ENCODE measurements around the gene SBNO1.
"Not testable (repeated sequence)": the region's sequence is repeated elsewhere in the genome, so short reads cannot be mapped to it uniquely, and the experiment has no call there.

Gene SBNO1

DNA sequence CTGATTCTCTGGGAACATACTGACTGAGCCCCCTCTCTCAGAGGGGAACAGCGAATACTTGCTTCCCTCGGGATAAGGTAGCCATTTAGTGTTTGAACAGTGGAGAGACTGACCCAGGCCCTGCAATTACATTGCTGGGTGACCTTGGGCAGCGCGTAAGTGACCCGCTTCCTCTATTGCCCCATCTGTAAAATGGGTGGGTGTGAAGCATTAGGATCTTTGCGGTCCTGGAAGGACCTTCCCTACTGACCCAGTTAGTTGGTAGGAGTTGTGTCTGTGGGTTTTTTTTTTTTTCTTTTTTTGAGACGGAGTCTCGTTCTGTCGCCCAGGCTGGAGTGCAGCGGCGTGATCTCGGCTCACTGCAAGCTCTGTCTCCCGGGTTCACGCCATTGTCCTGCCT, 18.0 kb upstream of the SBNO1 start:
- Histone ChIP-seq H3K4me3 (ENCODE audit: control insufficient read depth in 1 of 7, extremely low read depth in 1 of 7, insufficient read depth in 4 of 7, low read depth in 2 of 7, low read length in 6 of 7) (no peak overlapping the region), H3K36me3 (ENCODE audit: control insufficient read depth in 4 of 4, insufficient read depth in 4 of 4, low read length in 3 of 4) (no peaks in the 10 kb centered on the region), H3K27ac (ENCODE audit: insufficient read depth in 1 of 2, low read depth in 1 of 2, low read length in 2 of 2, poor library complexity in 1 of 2, severe bottlenecking in 2 of 2) (no peak overlapping the region), H3K27me3 (replicated peaks in 2 of 5; ENCODE audit: control insufficient read depth in 4 of 5, insufficient read depth in 5 of 5, low read length in 4 of 5) (no peaks in the 10 kb centered on the region), H3K4me1 (ENCODE audit: control extremely low read depth in 1 of 4, control insufficient read depth in 4 of 4, insufficient read depth in 4 of 4, low read length in 3 of 4) (peaks cover 0 to 28% (median 18%) of the 10 kb centered on the region in 4 experiments), H3K9me3 (ENCODE audit: control extremely low read depth in 1 of 5, control insufficient read depth in 4 of 5, insufficient read depth in 2 of 5, low read depth in 1 of 5, low read length in 4 of 5) (no peaks in the 10 kb centered on the region)
- no peak for DNase-seq
- ChIA-PET CTCF (interaction anchor here (1.1 kb wide), 1 partner anchor 18 kb away, joined by 4 read pairs; the partner anchor contains the start of gene SBNO1), POLR2A (no interaction called here)
- 100% methylated on average over 5 of the region's 14 CpGs for WGBS (ENCODE audit: insufficient coverage)

DNA sequence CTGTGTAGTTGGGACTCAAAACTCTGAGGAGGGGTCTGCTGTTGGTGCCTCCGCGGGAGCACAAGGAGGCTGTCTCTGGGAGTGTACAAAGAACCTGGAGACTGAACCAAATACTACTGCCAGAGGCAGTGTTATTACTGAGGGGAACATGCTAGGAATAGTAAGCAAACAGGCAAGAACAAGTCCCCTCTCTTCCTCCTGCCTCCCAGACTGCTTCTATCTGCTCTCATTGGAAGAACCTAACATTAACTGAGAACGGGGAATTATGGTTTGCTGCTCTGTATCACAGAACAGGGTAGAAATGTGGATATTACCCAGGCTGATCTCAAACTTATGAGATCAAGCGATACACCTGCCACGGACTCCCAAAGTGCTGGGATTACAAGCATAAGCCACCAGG, 14.7 kb upstream of the SBNO1 start:
- Histone ChIP-seq H3K4me1 (ENCODE audit: control extremely low read depth in 1 of 4, control insufficient read depth in 4 of 4, insufficient read depth in 4 of 4, low read length in 3 of 4) (peaks cover 0 to 7% (median 5%) of the 10 kb centered on the region in 4 experiments), H3K36me3 (ENCODE audit: control insufficient read depth in 4 of 4, insufficient read depth in 4 of 4, low read length in 3 of 4) (no peaks in the 10 kb centered on the region), H3K9me3 (ENCODE audit: control extremely low read depth in 1 of 5, control insufficient read depth in 4 of 5, insufficient read depth in 2 of 5, low read depth in 1 of 5, low read length in 4 of 5) (no peaks in the 10 kb centered on the region), H3K27ac (ENCODE audit: insufficient read depth in 1 of 2, low read depth in 1 of 2, low read length in 2 of 2, poor library complexity in 1 of 2, severe bottlenecking in 2 of 2) (no peak overlapping the region), H3K4me3 (ENCODE audit: control insufficient read depth in 1 of 7, extremely low read depth in 1 of 7, insufficient read depth in 4 of 7, low read depth in 2 of 7, low read length in 6 of 7) (no peak overlapping the region), H3K27me3 (replicated peaks in 2 of 5; ENCODE audit: control insufficient read depth in 4 of 5, insufficient read depth in 5 of 5, low read length in 4 of 5) (no peaks in the 10 kb centered on the region)
- CTCF ChIA-PET, result interaction anchor here (0.6 kb wide), 1 partner anchor 26 kb away, joined by 3 read pairs; no protein-coding TSS in a partner anchor
- WGBS (ENCODE audit: insufficient coverage), result 100% methylated on average over 3 of the region's 5 CpGs
- POLR2A ChIA-PET, result no interaction called here
- DNase-seq, result no peak

DNA sequence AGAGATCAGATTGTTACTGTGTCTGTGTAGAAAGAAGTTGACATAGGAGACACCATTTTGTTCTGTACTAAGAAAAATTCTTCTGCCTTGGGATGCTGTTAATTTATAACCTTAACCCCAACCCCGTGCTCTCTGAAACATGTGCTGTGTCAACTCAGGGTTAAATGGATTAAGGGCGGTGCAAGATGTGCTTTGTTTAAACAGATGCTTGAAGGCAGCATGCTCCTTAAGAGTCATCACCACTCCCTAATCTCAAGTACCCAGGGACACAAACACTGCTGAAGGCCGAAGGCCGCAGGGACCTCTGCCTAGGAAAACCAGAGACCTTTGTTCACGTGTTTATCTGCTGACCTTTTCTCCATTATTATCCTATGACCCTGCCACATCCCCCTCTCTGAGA, 7.8 kb upstream of the SBNO1 start:
- H3K9me3 ChIP-seq (ENCODE audit: control extremely low read depth in 1 of 5, control insufficient read depth in 4 of 5, insufficient read depth in 2 of 5, low read depth in 1 of 5, low read length in 4 of 5); DNase-seq; H3K36me3 ChIP-seq (ENCODE audit: control insufficient read depth in 4 of 4, insufficient read depth in 4 of 4, low read length in 3 of 4); CTCF ChIA-PET; H3K4me1 ChIP-seq (ENCODE audit: control extremely low read depth in 1 of 4, control insufficient read depth in 4 of 4, insufficient read depth in 4 of 4, low read length in 3 of 4); H3K27ac ChIP-seq (ENCODE audit: insufficient read depth in 1 of 2, low read depth in 1 of 2, low read length in 2 of 2, poor library complexity in 1 of 2, severe bottlenecking in 2 of 2); H3K27me3 ChIP-seq (replicated peaks in 2 of 5; ENCODE audit: control insufficient read depth in 4 of 5, insufficient read depth in 5 of 5, low read length in 4 of 5); H3K4me3 ChIP-seq (ENCODE audit: control insufficient read depth in 1 of 7, extremely low read depth in 1 of 7, insufficient read depth in 4 of 7, low read depth in 2 of 7, low read length in 6 of 7): not testable (repeated sequence)
- POLR2A ChIA-PET, result interaction anchor here (0.6 kb wide), 1 partner anchor 888 kb away, joined by 3 read pairs; no protein-coding TSS in a partner anchor
- no CpG with 5 or more reads among the region's 5 CpGs for WGBS (ENCODE audit: insufficient coverage)

DNA sequence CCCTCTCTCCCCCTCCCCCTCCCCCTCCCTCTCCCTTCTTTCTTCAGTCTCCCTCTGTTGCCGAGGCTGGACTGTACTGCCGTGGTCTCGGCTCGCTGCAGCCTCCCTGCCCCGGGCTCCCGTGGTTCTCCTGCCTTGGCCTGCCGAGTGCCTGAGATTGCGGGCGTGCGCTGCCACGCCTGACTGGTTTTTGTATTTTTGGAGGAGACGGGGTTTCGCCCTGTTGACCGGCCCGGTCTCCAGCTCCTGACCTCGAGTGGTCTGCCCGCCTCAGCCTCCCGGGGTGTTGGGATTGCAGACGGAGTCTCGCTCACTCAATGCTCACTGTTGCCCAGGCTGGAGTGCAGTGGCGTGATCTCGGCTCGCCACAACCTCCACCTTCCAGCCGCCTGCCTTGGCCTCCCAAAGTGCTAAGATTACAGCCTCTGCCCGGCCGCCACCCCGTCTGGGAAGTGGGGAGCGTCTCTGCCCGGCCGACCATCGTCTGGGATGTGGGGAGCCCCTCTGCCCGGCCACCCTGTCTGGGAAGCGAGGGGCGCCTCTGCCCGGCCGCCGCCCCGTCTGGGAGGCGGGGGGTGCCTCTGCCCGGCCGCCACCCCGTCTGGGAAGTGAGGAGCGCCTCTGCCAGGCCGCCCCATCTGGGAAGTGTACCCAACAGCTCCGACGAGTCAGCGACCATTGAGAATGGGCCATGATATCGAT, 7.2 kb upstream of the SBNO1 start:
- ChIA-PET CTCF (interaction anchor here (1.0 kb wide), 1 partner anchor 62 kb away, joined by 3 read pairs; no protein-coding TSS in a partner anchor), POLR2A (interaction anchor here (0.6 kb wide), 2 partner anchors 81 to 887 kb away, joined by 3 read pairs; no protein-coding TSS in a partner anchor)
- not testable (repeated sequence) for H3K27me3 ChIP-seq (replicated peaks in 2 of 5; ENCODE audit: control insufficient read depth in 4 of 5, insufficient read depth in 5 of 5, low read length in 4 of 5); DNase-seq; H3K36me3 ChIP-seq (ENCODE audit: control insufficient read depth in 4 of 4, insufficient read depth in 4 of 4, low read length in 3 of 4); H3K4me3 ChIP-seq (ENCODE audit: control insufficient read depth in 1 of 7, extremely low read depth in 1 of 7, insufficient read depth in 4 of 7, low read depth in 2 of 7, low read length in 6 of 7); H3K9me3 ChIP-seq (ENCODE audit: control extremely low read depth in 1 of 5, control insufficient read depth in 4 of 5, insufficient read depth in 2 of 5, low read depth in 1 of 5, low read length in 4 of 5); H3K27ac ChIP-seq (ENCODE audit: insufficient read depth in 1 of 2, low read depth in 1 of 2, low read length in 2 of 2, poor library complexity in 1 of 2, severe bottlenecking in 2 of 2); H3K4me1 ChIP-seq (ENCODE audit: control extremely low read depth in 1 of 4, control insufficient read depth in 4 of 4, insufficient read depth in 4 of 4, low read length in 3 of 4)
- 96% methylated on average over 34 of the region's 48 CpGs for WGBS (ENCODE audit: insufficient coverage)

DNA sequence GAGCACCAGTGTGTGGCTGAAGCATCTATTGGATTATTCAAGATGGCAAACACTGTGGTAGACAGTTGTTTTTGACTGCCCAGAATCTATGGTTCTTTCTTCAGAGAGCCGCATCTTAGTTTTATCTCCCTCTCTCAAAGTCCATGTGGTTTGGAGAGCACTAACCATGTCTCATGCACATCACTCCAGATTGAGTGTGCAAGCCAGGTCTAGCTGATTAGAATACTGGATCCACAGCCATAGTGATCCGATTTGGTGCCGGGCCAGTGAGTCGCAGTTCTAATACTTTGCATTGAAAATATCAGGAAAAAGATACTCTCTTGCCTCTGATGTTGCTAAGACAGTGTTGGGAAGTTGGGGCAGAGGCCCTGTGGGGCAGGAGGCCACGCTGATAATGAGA, 4.6 kb upstream of the SBNO1 start:
- no peak for DNase-seq
- no peaks in the 10 kb centered on the region for H3K9me3 ChIP-seq (ENCODE audit: control extremely low read depth in 1 of 5, control insufficient read depth in 4 of 5, insufficient read depth in 2 of 5, low read depth in 1 of 5, low read length in 4 of 5)
- CTCF ChIA-PET, result interaction anchor here (1.0 to 1.7 kb wide), 2 partner anchors 15 to 25 kb away, joined by 3 to 4 read pairs; partner anchors contain the start of gene KMT5A
- no peak overlapping the region for H3K27ac ChIP-seq (ENCODE audit: insufficient read depth in 1 of 2, low read depth in 1 of 2, low read length in 2 of 2, poor library complexity in 1 of 2, severe bottlenecking in 2 of 2)
- WGBS (ENCODE audit: insufficient coverage), result 98% methylated on average over 4 of the region's 5 CpGs
- H3K4me3 ChIP-seq (ENCODE audit: control insufficient read depth in 1 of 7, extremely low read depth in 1 of 7, insufficient read depth in 4 of 7, low read depth in 2 of 7, low read length in 6 of 7), result no peak overlapping the region
- no peaks in the 10 kb centered on the region for H3K27me3 ChIP-seq (replicated peaks in 2 of 5; ENCODE audit: control insufficient read depth in 4 of 5, insufficient read depth in 5 of 5, low read length in 4 of 5)
- H3K4me1 ChIP-seq (ENCODE audit: control extremely low read depth in 1 of 4, control insufficient read depth in 4 of 4, insufficient read depth in 4 of 4, low read length in 3 of 4), result peaks cover 0 to 11% (median 6%) of the 10 kb centered on the region in 4 experiments
- H3K36me3 ChIP-seq (ENCODE audit: control insufficient read depth in 4 of 4, insufficient read depth in 4 of 4, low read length in 3 of 4), result no peaks in the 10 kb centered on the region
- POLR2A ChIA-PET, result no interaction called here

DNA sequence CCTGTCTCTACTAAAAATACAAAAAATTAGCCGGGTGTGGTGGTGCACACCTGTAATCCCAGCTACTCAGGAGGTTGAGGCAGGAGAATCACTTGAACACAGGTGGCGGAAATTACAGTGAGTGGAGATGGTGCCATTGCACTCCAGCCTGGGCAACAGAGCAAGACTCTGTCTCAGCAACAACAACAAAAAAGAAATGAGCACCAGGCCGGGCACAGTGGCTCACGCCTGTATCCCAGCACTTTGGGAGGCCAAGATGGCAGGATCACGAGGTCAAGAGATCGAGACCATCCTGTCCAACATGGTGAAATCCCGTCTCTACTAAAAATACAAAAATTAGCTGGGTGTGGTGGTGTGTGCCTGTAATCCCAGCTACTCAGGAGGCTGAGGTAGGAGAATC, 3.8 kb upstream of the SBNO1 start:
- CTCF ChIA-PET, result interaction anchor here (1.7 kb wide), 1 partner anchor 26 kb away, joined by 4 read pairs; no protein-coding TSS in a partner anchor
- H3K4me3 ChIP-seq (ENCODE audit: control insufficient read depth in 1 of 7, extremely low read depth in 1 of 7, insufficient read depth in 4 of 7, low read depth in 2 of 7, low read length in 6 of 7); H3K36me3 ChIP-seq (ENCODE audit: control insufficient read depth in 4 of 4, insufficient read depth in 4 of 4, low read length in 3 of 4); POLR2A ChIA-PET; H3K27ac ChIP-seq (ENCODE audit: insufficient read depth in 1 of 2, low read depth in 1 of 2, low read length in 2 of 2, poor library complexity in 1 of 2, severe bottlenecking in 2 of 2); DNase-seq; H3K27me3 ChIP-seq (replicated peaks in 2 of 5; ENCODE audit: control insufficient read depth in 4 of 5, insufficient read depth in 5 of 5, low read length in 4 of 5); H3K9me3 ChIP-seq (ENCODE audit: control extremely low read depth in 1 of 5, control insufficient read depth in 4 of 5, insufficient read depth in 2 of 5, low read depth in 1 of 5, low read length in 4 of 5): not testable (repeated sequence)
- peaks cover 0 to 14% (median 10%) of the 10 kb centered on the region in 4 experiments for H3K4me1 ChIP-seq (ENCODE audit: control extremely low read depth in 1 of 4, control insufficient read depth in 4 of 4, insufficient read depth in 4 of 4, low read length in 3 of 4)
- 100% methylated on average over 1 of the region's 7 CpGs for WGBS (ENCODE audit: insufficient coverage)

DNA sequence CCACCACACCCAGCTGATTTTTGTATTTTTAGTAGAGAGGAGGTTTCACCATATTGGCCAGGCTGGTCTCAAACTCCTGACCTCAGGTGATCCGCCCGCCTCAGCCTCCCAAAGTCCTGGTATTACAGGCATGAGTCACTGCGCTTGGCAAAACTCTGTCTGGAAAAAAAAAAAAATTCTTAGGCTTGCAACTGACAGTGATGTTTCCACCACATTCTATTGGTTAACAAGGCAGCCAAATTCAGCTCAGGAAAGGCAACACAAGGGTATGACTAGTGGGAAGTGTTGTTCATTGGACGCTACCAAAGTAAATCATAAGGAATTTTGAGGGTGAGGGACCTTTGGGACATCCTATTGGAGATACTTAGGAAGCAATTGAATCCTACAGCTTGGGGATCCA, 2.9 kb upstream of the SBNO1 start:
- ChIA-PET POLR2A (interaction anchor here (0.7 kb wide), 1 partner anchor 23 kb away, joined by 3 read pairs; no protein-coding TSS in a partner anchor), CTCF (interaction anchor here (0.5 to 1.7 kb wide), 4 partner anchors 27 to 257 kb away, joined by 3 to 4 read pairs (median 3); no protein-coding TSS in a partner anchor)
- 100% methylated on average over 4 of the region's 4 CpGs for WGBS (ENCODE audit: insufficient coverage)
- Histone ChIP-seq H3K36me3 (ENCODE audit: control insufficient read depth in 4 of 4, insufficient read depth in 4 of 4, low read length in 3 of 4) (no peaks in the 10 kb centered on the region), H3K4me3 (ENCODE audit: control insufficient read depth in 1 of 7, extremely low read depth in 1 of 7, insufficient read depth in 4 of 7, low read depth in 2 of 7, low read length in 6 of 7) (no peak overlapping the region), H3K27ac (ENCODE audit: insufficient read depth in 1 of 2, low read depth in 1 of 2, low read length in 2 of 2, poor library complexity in 1 of 2, severe bottlenecking in 2 of 2) (no peak overlapping the region), H3K9me3 (ENCODE audit: control extremely low read depth in 1 of 5, control insufficient read depth in 4 of 5, insufficient read depth in 2 of 5, low read depth in 1 of 5, low read length in 4 of 5) (no peaks in the 10 kb centered on the region), H3K27me3 (replicated peaks in 2 of 5; ENCODE audit: control insufficient read depth in 4 of 5, insufficient read depth in 5 of 5, low read length in 4 of 5) (no peaks in the 10 kb centered on the region), H3K4me1 (ENCODE audit: control extremely low read depth in 1 of 4, control insufficient read depth in 4 of 4, insufficient read depth in 4 of 4, low read length in 3 of 4) (peaks cover 4 to 23% (median 19%) of the 10 kb centered on the region in 4 experiments)
- DNase-seq, result no peak
